GM19238 (cell line): ENCODE measurements around the gene CNN2.

Experiments used
- DNase-seq: peaks from one replicate; pipeline ENCODE4 v3.0.0; 2011; ENCODE audit warnings: low spot score; ENCODE audit not compliant: insufficient read length

Gene CNN2

DNA sequence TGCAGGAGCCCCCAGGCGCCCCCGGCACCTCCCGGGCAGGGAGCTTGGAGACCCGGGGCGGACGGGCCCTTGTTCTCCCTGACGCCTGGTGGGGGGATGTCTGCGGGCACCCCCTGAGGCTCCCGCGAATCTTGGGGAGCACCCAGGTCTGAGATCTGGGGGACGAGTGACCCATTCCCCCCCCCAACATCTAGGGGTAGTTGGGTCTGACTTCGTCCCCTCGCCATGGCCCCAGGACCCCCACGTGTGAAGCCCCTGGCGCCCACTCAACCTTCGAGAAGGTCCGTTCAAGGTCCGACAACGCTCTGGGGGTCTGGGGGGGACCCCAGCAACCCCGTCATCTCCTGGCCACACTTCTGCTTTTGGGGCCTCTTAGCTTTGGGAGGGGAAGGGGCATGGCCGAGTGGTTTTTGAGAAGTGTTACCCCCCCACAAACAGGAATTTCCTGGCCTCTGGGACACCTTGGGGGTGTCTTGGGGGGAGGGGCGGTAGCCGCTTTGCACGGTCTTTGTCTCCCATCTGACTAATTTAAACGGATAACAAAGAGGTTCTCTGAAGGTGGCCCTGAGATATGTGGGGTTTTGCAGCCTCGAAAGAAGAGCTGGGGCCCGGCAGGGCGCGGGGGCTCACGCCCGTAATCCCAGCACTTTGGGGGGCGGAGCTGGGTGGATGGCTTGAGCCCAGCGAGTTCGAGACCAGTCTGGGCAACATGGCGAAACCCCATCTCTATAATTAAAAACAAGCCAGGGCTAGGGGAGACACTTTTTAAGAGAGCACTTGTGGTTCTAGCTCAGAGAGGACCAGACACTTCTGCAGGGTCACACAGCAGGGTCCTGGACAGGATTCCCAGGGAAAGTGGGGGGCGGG, 608 bp downstream of the CNN2 start:
- DNase-seq, result no peak

DNA sequence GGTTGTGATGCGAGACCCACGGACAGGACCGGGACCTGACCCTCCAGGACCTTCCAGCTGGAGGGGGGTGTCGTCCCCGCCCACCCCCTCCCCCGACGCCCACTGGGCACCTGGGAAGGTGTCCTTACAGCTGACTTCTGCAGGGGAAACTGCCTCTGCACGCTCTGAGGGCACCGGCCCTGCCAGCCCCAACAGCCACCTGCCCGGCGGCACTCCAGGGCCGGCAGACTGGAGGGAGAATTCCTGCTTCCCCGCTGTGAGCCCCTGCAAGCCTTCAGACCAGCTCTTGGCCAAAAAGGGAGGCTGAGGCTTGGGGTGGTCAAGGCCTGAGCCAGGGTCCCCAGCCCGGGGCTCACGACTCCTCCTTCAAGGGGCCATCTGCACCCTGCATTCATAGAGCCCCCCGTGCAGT, 1.2 kb downstream of the CNN2 start:
- no peak for DNase-seq

DNA sequence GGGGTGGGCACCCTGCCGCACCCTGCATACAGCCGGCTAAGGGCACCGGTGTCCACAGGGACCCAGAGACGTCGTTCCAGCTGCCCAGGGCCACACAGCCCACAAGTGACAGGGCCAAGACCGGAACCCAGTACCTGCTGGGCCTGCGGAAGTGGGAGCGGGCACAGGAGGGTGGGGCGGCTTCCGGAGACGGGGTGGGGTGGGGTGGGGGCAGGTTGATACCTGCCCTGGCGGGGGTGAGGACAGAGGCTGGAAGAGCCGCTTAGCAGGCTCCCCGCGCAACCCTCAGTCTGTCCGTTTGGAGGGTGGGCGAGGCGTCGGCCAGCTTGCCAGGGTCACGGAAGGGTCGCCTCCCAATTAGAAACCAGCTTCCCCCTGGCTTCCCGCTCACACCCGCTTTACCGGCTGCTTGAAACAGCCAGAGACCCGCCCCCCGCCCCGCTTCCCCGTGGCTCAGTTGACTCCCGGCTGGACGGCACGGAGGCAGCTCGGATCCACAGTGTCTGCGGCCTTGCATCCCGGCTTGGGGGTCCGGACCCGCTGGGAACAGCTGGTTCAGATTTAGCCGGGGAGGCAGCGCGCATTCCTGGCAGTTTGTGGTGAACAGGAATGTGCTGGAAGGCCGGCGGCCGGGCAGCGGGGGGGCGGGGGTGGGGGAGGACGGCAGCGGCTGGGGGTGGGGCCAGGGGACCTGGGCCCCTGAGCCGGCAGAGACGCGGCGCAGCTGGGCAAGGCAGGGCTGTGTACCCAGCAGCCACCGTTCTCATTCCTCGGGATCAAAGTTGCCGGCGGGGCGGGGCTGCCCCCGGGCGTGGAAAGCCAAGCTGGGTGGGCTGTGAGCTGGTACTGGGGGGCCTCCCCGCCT, 1.9 kb downstream of the CNN2 start:
- peak; percentile 84 for DNase-seq

DNA sequence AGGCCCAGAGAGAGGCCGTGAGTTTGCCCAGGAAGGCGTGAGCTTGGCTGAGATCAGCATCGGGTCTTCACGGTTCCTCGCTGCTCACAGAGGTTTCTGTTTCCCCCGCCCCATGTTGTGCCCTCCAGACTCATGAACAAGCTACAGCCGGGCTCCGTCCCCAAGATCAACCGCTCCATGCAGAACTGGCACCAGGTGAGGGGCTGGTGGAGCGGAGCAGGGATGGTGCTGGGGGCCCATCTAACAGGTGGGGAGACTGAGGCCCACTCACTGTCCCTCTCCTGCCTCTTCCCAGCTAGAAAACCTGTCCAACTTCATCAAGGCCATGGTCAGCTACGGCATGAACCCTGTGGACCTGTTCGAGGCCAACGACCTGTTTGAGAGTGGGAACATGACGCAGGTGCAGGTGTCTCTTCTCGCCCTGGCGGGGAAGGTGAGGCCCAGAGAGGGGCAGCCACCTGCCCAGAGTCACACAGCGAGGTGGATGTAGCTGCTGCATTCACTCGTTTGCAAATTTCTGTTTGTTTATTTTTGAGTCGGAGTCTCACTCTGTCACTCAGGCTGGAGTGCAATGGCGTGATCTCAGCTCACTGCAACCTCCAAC, 6.0 kb downstream of the CNN2 start:
- no peak for DNase-seq

DNA sequence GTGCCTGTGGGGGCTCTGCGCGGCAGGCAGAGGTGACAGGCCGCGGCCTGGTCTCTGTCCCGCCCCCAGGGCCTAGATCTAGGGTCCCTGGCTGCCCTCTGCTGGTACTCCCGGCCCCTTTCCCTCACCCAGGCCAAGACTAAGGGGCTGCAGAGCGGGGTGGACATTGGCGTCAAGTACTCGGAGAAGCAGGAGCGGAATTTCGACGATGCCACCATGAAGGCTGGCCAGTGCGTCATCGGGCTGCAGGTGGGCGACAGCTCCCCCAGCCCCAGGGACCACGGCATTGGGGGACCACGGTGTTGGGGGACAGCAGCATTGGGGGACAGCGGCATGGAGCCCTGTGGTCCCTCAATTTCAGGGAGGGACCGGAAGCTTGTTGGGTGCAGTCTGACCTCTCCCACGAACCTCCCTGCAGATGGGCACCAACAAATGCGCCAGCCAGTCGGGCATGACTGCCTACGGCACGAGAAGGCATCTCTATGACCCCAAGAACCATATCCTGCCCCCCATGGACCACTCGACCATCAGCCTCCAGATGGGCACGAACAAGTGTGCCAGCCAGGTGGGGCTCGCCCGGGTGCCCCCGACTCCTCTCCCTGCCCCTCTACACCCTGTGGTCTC, 9.7 kb downstream of the CNN2 start:
- no peak for DNase-seq

DNA sequence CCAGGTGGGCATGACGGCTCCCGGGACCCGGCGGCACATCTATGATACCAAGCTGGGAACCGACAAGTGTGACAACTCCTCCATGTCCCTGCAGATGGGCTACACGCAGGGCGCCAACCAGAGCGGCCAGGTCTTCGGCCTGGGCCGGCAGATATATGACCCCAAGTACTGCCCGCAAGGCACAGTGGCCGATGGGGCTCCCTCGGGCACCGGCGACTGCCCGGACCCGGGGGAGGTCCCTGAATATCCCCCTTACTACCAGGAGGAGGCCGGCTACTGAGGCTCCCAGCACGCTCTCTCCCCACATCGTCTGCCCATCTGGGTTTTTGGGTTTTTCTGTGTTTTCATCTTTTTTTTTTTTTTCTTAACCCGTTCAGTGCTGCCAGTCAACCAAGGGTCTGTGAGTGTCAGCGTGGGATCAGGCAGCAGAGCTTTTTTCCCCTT, 11.2 kb downstream of the CNN2 start:
- DNase-seq, result no peak

DNA sequence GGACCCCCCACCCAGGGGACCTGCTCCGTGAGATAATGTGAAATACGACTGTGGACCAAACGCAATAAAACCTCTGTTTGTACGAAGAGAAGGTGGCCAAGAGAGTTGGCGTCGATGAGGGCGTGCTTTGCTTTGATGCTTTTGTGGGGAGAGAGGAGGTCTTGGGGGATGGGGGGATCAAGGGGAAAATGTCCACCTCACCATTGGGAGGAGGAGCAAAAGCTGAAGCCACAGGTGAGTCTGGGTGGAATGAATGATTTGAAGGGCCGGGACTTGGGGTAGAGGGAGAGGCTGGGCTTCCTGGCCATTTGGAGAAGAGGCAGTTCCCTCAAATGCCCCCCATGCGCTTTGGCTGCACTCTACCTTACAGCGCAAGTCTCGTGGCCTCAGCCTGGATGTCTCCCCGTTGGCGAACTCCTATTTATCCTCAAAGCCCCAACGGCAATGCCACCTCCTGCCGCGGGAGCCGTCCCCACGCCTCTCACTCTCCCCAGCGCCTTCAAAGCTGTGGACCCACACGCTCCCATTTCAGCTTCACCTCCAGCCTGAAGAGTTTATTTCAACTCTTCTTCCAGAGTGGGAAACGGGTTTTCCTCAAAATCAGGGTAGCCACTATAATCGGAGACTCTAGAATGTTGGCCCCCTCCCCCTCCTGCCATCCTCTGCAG, 12.7 kb downstream of the CNN2 start:
- no peak for DNase-seq

DNA sequence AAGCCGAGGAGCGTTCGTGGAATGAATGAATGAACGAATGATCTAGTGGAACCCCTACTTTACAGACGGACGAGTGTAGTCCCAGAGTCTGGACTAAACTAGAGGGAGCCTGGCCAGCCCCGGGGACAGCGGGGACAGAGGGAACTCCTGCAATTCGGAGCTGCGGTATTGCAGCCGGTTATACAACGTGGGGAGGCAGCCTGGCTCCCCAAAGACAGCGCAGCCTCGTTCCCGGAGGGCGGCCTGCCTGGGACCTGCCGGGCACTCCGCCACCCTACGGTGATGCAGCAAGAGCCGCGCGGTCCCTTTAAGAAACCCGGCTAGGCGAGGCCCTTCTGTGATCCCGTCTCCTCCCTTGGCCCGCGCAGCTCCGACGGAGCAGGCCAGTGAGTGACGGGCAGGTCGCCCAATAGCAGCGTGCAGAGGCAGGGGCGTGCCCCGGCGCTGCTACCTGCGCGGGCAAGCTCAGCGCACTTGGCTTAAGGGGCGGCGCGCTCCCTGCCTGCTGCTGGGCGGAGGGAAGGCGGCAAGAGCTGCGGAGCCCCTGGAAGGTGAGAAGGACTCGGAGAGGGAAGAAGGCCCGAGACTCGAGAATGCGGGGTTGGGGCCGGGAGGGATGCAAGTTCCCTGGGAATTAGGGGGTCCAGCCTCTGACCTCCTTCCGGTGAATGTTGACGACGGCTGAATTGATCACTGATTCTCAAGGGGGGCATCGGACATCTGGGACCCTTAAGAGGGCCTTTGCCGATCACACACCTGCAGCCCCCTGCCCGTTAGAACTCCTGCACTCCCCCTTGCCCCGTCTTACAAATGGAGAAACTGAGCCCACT, 13.5 kb downstream of the CNN2 start, which contains the start of gene ABCA7:
ABCA7 (plus strand) TSS at position 462 of the 830 bp plus-strand sequence. CDS start 1,255 bp downstream, outside the sequence.
- peak; percentile 93 for DNase-seq

DNA sequence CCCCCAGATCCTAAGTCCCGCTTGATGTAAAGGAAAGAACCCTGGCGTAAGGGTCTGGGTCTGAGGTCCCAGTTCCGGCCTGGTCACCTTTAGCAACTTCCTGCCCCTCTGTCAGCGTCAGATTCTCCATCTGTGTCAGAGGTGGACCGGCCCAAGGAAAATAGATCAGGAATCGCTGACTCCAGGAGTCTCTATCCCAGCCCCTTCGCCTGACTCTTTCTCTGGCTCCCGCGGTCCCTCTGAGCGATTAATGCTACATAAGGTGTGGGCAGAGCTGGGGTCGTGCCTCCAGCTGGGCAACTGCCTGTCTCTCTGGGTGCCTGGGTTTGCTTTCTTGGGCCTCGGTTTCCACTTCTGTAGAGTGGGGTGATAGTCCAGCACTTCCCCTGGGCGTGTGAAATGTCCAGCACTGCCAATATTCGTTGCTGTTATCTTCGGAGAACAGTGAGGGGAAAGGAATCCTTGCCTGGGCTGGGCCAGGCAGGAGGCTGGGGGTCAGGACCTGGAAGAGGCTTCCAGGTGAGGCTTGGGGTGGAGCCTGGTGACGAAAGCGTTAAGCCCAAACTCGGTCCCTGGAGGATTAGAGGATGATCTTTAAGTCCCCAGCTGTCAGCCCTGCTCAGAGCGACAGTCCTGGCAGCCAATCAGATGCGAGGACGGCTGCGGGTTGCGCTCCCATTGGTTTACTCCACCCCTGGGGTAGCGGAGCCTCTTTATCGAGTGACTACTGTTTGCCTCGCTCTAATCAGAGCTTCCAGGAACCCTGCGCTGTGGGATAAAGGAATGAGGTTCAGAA, 14.3 kb downstream of the CNN2 start:
- peak; percentile 99 for DNase-seq

DNA sequence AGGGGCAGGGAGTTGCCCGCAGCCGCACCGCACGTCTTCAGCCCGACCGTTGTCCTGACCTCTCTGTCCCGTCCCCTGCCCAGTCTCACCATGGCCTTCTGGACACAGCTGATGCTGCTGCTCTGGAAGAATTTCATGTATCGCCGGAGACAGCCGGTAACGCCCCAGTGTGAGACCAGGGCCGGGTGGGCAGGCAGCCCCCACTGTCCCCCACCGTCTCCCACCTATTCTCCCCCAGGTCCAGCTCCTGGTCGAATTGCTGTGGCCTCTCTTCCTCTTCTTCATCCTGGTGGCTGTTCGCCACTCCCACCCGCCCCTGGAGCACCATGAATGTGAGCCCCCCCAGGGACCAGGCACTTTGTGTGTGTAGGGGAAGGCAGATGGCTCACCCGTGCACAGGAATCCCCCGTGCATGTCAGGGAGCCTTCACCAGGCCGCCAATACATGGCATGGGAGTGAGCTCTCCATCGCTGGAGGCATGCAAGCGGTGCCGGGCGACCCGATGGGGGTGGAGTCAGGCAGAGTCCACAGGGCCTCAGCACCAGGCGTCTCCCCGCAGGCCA, 14.9 kb downstream of the CNN2 start:
- DNase-seq, result no peak

DNA sequence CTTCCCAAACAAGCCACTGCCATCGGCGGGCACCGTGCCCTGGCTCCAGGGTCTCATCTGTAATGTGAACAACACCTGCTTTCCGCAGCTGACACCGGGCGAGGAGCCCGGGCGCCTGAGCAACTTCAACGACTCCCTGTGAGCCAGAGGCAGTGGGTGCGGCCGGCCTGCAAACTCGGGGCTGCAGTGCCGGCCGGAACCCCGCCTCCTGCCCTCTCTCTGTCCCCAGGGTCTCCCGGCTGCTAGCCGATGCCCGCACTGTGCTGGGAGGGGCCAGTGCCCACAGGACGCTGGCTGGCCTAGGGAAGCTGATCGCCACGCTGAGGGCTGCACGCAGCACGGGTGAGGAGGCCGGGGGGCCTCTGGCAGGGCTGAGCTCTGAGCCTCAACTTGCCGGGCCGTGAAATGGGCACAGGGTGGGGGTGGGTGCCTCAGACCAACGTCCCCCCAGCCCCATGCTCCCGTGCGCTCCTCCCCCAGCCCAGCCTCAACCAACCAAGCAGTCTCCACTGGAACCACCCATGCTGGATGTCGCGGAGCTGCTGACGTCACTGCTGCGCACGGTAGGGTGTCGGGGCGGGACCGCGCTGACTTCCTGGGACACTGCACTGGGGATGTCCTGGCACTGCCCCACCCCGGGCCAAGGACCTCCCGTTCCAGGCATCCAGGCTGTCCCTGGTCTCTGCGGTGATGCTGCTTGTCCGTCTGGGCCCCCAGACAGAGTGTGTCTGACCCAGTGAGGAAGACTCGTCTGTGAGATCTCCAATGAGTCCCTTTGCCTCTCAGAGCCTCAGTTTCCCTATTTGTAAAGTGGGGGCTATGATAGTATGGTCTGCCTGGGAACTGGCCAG, 15.7 kb downstream of the CNN2 start:
- no peak for DNase-seq

DNA sequence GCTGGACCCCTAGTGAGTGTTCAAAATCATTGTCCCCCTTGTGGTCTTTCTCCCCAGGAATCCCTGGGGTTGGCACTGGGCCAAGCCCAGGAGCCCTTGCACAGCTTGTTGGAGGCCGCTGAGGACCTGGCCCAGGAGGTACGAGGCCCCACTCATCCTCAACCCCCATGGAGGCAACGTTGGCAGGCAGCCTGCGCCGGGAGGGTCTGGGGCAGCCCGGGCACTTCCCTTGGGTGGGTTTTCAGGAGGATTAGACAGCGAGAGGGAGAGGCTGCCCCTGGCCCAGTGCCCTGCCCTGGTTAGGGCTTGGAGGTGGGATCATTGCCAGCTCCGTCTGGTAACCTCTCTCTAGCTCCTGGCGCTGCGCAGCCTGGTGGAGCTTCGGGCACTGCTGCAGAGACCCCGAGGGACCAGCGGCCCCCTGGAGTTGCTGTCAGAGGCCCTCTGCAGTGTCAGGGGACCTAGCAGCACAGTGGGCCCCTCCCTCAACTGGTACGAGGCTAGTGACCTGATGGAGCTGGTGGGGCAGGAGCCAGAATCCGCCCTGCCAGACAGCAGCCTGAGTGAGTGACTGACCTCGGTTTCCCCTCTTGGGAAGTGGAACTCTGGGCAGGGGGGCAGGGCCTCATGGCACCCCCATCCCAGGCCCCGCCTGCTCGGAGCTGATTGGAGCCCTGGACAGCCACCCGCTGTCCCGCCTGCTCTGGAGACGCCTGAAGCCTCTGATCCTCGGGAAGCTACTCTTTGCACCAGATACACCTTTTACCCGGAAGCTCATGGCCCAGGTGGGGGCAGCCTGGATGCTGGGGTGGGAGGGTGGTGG, 16.5 kb downstream of the CNN2 start:
- DNase-seq, result no peak

DNA sequence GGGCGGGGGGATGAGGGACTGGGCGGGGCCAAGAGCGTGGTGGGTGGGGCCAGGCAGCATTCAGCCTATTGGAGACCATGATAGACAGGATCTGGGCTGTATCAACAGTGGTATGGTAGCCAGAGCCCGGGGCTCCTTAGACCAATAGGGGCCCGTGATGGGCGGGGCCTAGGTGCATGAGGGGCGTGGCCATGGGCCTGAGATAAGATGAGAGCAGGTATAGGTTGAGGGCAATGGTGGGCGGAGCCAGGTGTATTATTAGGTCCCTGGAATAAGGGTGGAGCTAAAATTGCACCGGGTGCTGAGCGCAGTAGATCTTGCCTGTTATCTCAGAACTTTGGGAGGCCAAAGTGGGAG, 18.8 kb downstream of the CNN2 start:
- DNase-seq, result peak; percentile 56

DNA sequence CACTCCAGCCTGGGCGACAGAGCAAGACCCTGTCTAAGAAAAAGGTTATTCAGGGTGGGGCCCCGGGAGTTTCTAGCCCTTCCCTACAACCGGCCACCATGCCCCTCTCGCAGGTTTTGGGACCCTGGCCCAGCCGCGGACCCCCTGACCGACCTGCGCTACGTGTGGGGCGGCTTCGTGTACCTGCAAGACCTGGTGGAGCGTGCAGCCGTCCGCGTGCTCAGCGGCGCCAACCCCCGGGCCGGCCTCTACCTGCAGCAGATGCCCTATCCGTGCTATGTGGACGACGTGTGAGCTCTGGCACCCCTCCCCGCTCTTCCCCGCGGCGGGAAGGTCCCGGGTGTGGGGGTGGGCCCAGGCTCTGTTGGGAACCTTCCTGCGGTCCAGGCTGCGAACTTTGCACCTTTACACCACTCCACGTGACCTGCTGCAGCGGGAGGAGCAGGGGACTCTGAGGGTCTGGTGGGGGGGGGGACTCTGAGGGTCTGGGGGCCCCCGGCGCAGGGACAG, 19.8 kb downstream of the CNN2 start:
- DNase-seq, result no peak

DNA sequence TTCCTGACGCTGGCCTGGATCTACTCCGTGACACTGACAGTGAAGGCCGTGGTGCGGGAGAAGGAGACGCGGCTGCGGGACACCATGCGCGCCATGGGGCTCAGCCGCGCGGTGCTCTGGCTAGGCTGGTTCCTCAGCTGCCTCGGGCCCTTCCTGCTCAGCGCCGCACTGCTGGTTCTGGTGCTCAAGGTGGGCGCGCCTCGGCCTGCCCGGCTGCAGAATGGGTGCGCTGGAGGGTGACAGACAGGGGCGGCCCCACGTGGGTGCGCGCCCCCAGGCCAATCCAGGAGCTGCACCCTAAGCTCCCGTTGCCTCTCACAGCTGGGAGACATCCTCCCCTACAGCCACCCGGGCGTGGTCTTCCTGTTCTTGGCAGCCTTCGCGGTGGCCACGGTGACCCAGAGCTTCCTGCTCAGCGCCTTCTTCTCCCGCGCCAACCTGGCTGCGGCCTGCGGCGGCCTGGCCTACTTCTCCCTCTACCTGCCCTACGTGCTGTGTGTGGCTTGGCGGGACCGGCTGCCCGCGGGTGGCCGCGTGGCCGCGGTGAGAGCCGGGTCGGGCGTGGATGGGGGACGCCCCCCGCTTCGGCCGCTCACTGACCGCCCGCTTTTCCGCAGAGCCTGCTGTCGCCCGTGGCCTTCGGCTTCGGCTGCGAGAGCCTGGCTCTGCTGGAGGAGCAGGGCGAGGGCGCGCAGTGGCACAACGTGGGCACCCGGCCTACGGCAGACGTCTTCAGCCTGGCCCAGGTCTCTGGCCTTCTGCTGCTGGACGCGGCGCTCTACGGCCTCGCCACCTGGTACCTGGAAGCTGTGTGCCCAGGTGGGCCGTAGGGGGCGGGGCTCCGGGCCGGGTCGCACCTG, 20.7 kb downstream of the CNN2 start:
- no peak for DNase-seq

DNA sequence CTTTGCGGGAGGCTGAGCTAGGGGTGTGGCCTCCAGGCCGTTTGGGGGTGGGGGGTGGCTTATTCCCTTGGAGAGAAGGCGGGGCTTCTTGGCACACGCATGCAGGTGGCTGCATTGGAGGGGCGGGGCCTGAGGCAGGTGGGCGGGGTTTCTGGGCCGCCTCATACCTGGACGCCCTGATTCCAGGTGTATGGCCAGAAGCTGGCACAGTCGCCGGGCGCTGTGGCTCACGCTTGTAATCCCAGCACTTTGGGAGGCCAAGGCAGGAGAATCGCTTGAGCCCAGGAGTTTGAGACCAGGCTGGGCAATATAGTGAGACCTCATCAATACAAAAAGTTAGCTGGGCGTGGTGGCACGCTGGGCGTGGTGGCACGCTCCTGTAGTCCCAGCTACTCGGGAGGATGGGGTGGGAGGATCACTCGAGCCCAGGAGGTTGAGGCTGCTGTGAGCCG, 21.3 kb downstream of the CNN2 start:
- DNase-seq, result no peak
